CD4-positive, alpha-beta T cell treated with Interleukin-4 for 1 hour (primary cell): Measurements from ENCODE around the gene DNAJC24.
"Not testable (repeated sequence)": the region's sequence is repeated elsewhere in the genome, so short reads cannot be mapped to it uniquely, and the experiment has no call there.

Experiments
- DNase-seq, 2 donors: peaks; one replicate each; pipeline ENCODE4 v3.0.0-alpha.2; 2020 to 2022

DNAJC24 gene

GRCh38 chr11:31369348-31370329, at the start of gene DNAJC24, which contains the start of gene DCDC1:
Gene DNAJC24 (plus strand): TSS chr11:31369860. CDS start chr11:31370749, 889 bp downstream.
Gene DCDC1 (minus strand): TSS chr11:31369739. CDS start chr11:31328280, 41,459 bp downstream.
- peak; percentile 94 to 95 for DNase-seq

- DNase-seq = not testable (repeated sequence)
Observed at GRCh38 chr11:31321494-31321893, 48.2 kb upstream of the DNAJC24 start.

- DNase-seq = no peak
Observed at GRCh38 chr11:31323145-31323544, 46.5 kb upstream of the DNAJC24 start.

GRCh38 chr11:31325160-31325559, 44.5 kb upstream of the DNAJC24 start:
- DNase-seq = no peak

- peak in 1 of 2 donors; percentile 7 for DNase-seq
Observed at GRCh38 chr11:31326470-31327148, 43.1 kb upstream of the DNAJC24 start.

- no peak for DNase-seq
Observed at GRCh38 chr11:31327417-31327816, 42.2 kb upstream of the DNAJC24 start.

- DNase-seq = no peak
Observed at GRCh38 chr11:31328697-31329096, 41.0 kb upstream of the DNAJC24 start.

GRCh38 chr11:31337806-31338205, 31.9 kb upstream of the DNAJC24 start:
- no peak for DNase-seq

- peak in 1 of 2 donors; percentile 26 for DNase-seq
Observed at GRCh38 chr11:31340903-31341572, 28.6 kb upstream of the DNAJC24 start.

- DNase-seq = no peak
Observed at GRCh38 chr11:31351168-31351567, 18.5 kb upstream of the DNAJC24 start.

GRCh38 chr11:31355131-31355530, 14.5 kb upstream of the DNAJC24 start:
- DNase-seq = no peak

GRCh38 chr11:31355817-31356216, 13.8 kb upstream of the DNAJC24 start:
- no peak for DNase-seq

GRCh38 chr11:31361743-31362142, 7.9 kb upstream of the DNAJC24 start:
- no peak for DNase-seq

- DNase-seq = peak in 1 of 2 donors; percentile 44
Observed at GRCh38 chr11:31366795-31367194, 2.9 kb upstream of the DNAJC24 start.

- DNase-seq = no peak
Observed at GRCh38 chr11:31375879-31376278, 6.2 kb downstream of the DNAJC24 start.

- DNase-seq = no peak
Observed at GRCh38 chr11:31383116-31383515, 13.5 kb downstream of the DNAJC24 start.

- no peak for DNase-seq
Observed at GRCh38 chr11:31387379-31387778, 17.7 kb downstream of the DNAJC24 start.

- DNase-seq = peak in 1 of 2 donors; percentile 40
Observed at GRCh38 chr11:31397239-31397834, 27.7 kb downstream of the DNAJC24 start.

GRCh38 chr11:31404614-31405013, 35.0 kb downstream of the DNAJC24 start:
- no peak for DNase-seq

GRCh38 chr11:31408201-31408600, 38.5 kb downstream of the DNAJC24 start:
- DNase-seq = no peak

- DNase-seq = no peak
Observed at GRCh38 chr11:31412946-31413345, 43.3 kb downstream of the DNAJC24 start.

- DNase-seq = no peak
Observed at GRCh38 chr11:31414338-31414737, 44.7 kb downstream of the DNAJC24 start.

GRCh38 chr11:31415435-31415834, 45.8 kb downstream of the DNAJC24 start:
- DNase-seq = no peak
